ENCODE data around the gene RUNX2. TPM values are rescaled to one million over a fixed set of nuclear protein-coding genes. Genes with fewer than 3 reads are reported as not detected.

RUNX2 gene
- total RNA-seq, 1 donor from 2014 or later, result 0.24 TPM

- DNase-seq (no peak), ATAC-seq (ENCODE audit: poor library complexity) (no peak)
- intact Hi-C loops (cut with DNase I), result no loop called here
Measured at GRCh38 chr6:45614488-45615285, 286.6 kb downstream of the RUNX2 start.

DNA sequence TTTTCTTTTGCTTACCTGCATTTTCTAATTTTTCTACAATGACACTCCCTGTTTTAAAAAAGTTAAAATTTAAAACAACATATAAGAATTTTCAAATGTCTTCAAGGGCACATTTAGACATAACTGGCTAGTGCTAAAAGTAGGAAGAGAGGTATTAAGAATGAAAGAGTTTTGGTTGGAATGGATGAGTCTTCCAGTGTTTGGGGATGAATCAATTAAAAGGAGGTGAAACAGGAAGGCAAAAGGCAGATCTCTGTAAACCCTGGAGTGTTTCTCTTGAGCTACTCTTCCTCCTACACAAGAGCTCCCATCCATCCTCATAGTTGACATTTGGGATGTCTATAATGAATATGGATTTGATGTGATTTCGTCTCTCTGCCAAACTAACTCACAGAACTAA, 288.1 kb downstream of the RUNX2 start:
- no peak for DNase-seq
- ATAC-seq (ENCODE audit: poor library complexity), result no peak
- intact Hi-C loops (cut with DNase I), result no loop called here

DNA sequence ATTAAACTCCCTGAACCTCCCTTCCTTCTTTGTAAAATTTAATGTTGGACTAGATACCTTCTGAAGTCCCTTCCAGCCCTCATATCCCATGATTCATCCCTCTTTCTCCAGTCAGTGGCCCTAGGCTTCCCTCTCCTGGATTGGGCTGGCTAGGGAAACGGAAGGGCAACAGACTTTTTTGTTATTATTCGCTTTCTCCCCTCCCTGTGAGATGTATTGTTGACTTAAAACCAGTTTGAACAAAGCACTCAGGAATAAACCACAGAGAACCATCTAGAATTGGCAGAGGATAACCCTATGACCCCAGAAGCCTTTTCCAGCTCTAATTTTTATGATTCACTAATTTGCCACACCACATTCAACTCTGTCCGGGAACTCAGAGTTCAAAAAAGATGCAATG, 289.3 kb downstream of the RUNX2 start:
- intact Hi-C loops (cut with DNase I), result no loop called here

GRCh38 chr6:45618259-45618658, 290.1 kb downstream of the RUNX2 start:
- DNase-seq (no peak), ATAC-seq (ENCODE audit: poor library complexity) (no peak)
- intact Hi-C loops (cut with DNase I), result no loop called here

More for the DNA sequence above, 289.3 kb downstream of the RUNX2 start:
- no peak for ATAC-seq (ENCODE audit: poor library complexity)
- DNase-seq, result no peak

GRCh38 chr6:45619211-45619760, 291.2 kb downstream of the RUNX2 start:
- no peak for ATAC-seq (ENCODE audit: poor library complexity)
- intact Hi-C loops (cut with DNase I), result no loop called here
- no peak for DNase-seq

GRCh38 chr6:45619994-45620471, 291.9 kb downstream of the RUNX2 start:
- DNase-seq, result no peak
- intact Hi-C loops (cut with DNase I), result no loop called here
- ATAC-seq (ENCODE audit: poor library complexity), result no peak

DNA sequence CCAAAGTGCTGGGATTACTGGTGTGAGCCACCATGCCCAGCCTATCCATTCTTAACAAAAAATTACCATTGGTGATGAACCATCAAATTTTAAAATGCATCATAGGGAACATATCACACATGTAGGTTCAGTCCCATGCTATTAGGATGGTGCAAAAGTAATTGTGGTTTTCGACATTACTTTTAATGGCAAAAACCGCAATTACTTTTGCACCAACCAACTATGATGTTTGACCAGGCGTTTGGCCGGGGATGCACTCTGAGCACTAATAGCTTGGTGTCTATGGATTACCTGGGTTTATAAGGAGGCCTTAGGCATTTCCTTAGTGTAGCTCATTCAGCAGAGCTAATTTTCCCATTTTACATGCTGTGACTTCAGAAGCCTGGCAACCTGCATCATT, 296.1 kb downstream of the RUNX2 start:
- ATAC-seq (ENCODE audit: poor library complexity) (no peak), DNase-seq (no peak)
- intact Hi-C loops (cut with DNase I), result no loop called here

- DNase-seq (no peak), ATAC-seq (ENCODE audit: poor library complexity) (no peak)
- intact Hi-C loops (cut with DNase I), result no loop called here
Measured at GRCh38 chr6:45625191-45625664, 297.1 kb downstream of the RUNX2 start.

DNA sequence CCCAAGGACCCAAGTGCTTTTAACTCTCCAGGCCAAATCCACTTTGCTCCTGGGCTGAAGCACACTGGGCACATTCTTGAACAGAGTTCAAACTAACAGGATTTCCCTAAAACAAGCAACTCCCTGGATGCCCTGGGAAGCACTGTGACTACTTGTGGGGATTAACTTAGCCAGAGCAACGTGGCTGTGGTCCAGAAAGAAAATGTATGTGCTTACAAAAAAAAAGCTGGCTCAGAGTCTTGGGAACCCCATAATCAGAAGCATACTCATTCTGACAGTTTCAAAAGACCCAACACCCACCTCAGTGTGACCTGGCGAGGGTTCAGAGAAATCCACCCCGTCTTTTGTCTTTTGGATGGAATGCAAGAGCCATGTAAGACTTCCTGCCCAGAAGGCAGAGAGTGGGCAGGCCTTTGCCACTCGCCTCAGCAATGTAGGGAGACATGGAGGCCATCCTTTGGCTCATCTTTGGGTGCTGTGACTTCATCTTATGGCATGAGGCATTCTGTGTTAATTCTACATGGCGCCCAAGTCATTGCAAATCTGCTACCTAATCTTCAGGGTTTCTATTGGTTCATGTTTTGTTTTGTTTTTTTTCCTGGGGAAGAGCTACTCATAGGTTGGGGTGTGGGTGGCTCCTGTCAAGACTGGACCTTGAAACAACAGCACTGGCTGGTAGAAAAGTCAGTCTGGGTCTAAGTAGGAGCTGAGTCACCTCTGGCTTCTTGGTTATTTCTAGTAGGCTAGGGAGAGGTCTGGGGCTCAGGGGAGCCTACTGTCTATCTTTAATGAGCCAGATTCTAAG, 298.2 kb downstream of the RUNX2 start:
- intact Hi-C loops (cut with DNase I), result no loop called here
- ATAC-seq (ENCODE audit: poor library complexity), result no peak
- DNase-seq, result no peak

DNA sequence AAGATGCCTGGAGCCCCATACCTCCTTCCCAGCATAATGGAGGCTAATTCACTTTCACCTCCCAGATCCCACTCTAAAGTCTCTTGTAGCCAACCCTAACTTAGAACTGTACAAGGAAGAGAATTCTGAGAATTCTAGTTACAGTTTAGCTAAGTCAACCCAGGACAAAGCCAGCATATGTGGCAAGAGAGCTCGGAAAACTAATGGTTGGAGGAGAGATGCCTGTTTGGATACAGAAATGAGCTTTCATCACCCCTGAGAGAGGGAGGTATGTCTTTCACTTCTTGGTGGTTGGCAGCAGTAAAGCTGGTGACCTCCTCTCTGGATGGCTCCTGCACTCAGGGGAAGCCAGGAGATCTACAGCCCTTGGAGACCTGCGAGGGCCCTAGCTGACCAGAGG, 302.2 kb downstream of the RUNX2 start:
- ATAC-seq (ENCODE audit: poor library complexity) (no peak), DNase-seq (no peak)
- intact Hi-C loops (cut with DNase I), result no loop called here

DNA sequence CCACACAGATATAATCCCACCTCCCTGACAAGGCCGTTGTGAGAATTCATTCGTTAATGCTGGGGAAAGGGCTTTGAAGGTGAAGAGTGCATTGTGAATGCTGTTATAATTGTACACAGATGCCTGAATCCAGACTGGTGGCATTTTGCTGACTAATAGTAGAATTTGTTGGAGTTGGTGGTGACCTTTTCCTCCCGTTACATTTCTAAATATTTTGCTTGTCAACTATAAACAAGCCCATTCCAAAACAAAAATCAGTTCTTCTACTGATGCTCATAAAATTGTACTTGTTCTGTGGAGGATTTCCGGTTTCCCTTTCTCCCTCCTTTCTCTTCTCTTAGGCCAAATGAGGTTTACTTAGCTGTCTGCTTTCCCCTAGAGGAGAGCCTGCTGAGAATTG, 302.7 kb downstream of the RUNX2 start:
- DNase-seq (no peak), ATAC-seq (ENCODE audit: poor library complexity) (no peak)
- intact Hi-C loops (cut with DNase I), result no loop called here

DNA sequence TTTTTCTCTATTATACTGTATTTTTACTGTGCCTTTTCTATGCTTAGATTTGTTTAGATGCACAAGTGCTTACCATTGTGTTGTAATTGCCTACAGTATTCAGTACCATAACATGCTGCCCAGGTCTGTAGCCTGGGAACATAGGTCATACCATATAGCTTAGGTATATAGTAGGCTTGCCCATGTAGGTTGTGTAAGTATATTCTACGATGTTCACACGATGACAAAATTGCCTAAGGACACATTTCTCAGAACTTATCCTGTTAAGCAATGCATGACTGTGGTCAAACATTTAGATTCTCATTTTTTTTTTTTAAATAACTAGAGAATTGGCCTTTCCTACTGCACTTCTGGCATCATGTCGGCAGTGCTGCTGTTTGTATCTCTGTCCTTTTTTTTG, 303.3 kb downstream of the RUNX2 start:
- ATAC-seq (ENCODE audit: poor library complexity) (no peak), DNase-seq (no peak)
- intact Hi-C loops (cut with DNase I), result no loop called here

DNA sequence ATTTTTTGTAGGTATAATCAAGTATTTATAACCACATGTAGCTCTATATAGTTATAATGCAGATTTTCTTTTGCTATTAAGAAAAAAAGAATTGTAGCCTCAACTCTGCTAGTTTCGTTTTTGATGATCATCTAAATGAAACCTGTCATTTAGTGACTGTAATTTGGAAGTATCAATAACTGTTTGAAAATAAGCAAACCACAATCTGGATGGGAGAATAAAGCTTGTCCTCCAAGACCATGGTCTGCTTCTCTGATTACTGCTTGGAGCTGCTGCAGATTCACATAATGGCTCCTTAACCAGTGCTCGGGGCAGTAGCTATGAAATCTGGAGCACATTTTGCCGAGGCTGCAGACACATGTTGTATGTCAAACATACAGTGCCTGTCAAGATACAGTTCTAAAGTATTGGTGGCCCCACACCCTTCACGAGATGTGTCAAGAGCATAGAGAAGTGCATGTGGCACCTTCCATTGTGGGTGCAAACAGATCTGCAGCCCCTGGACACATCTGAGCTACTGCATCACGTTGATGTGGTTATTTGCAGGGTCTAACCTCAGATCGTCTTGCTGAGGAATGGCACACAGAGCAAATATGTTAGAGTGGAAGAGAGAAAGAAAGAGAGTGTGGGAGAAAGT, 305.3 kb downstream of the RUNX2 start:
- intact Hi-C loops (cut with DNase I), result no loop called here
- no peak for ATAC-seq (ENCODE audit: poor library complexity)
- DNase-seq, result no peak

DNA sequence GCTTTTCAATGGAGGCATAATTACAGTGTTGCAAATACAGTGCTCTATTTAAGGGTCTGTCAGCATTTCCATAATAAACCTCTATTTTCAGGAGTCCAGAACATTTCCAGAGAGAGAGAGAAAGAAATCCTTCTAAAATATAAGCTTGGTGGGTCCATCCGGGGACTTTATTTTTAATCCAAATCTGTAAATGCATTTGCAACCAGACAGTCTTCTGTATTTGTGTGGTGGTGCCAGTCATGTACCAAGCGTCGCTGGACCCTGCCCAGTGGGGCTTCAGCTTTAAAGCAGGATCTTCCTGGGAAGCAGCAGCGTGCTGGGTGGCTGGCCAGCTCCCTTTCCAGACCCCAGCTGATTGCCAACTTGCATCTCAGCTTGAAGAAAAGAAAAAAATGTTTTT, 306.1 kb downstream of the RUNX2 start:
- no peak for ATAC-seq (ENCODE audit: poor library complexity)
- no peak for DNase-seq
- intact Hi-C loops (cut with DNase I), result no loop called here

GRCh38 chr6:45635284-45635867, 307.2 kb downstream of the RUNX2 start:
- intact Hi-C loops (cut with DNase I), result no loop called here
- DNase-seq (no peak), ATAC-seq (ENCODE audit: poor library complexity) (no peak)

GRCh38 chr6:45637056-45637455, 308.9 kb downstream of the RUNX2 start:
- DNase-seq, result no peak
- no peak for ATAC-seq (ENCODE audit: poor library complexity)
- intact Hi-C loops (cut with DNase I), result no loop called here

DNA sequence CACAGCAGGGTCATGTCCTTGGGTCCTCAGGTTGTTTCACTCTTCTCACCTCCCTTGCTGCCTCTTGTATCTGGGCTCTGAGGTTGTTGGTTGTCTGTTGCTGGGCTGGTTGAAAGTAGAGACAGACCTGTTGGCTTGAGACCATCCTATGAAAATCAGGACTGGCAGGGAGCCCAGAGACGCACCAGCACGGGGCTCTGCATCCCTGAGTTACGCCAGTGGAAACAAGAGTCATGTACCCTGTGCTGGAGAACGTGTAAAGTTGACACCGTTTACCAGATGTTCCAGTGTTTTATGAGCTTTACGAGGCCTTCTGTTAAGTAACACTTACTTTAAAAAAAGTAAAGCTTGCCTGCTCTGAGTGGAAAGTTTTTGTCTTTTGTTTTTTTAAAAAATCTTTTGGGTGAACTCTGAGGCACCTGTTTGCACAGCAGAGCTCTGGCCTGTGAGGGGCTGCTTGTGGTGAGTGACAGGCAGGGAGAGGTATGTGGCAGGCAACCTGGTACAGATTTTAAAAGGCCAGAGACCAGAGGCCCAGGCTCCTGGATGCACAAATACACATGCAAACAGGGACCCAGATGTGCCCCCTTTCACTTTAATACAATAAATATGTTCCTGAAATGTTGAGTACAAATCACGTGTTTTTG, 309.6 kb downstream of the RUNX2 start:
- intact Hi-C loops (cut with DNase I), result no loop called here
- no peak for ATAC-seq (ENCODE audit: poor library complexity)

DNA sequence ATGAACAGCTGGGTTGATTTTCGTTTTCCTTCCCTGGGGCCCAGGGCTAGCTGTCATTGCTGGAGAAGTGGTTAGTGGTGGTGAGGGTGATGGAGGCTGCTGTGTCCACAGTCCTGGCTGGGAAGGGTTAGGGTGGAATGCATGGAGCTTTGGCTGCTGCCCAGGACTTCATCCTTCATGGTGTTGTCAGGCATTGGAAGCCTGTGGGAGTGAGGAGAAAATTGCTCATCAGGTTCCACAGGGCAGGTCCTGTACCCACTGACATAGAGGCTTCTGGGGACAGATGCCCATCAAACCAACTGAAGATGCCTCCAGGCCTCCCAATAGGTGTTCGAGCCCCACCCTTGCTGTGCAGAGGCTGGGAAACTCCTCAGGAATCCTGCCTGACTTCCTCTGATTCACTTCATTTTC, 312.0 kb downstream of the RUNX2 start:
- intact Hi-C loops (cut with DNase I), result no loop called here
- DNase-seq, result no peak
- no peak for ATAC-seq (ENCODE audit: poor library complexity)

More for the DNA sequence above, 309.6 kb downstream of the RUNX2 start:
- no peak for DNase-seq
